HG03457 (cell line): Measurements from ENCODE around the gene RAD51B.

Source experiments
- ATAC-seq: cut with Tn5 transposase; IDR thresholded peaks from one replicate; pipeline ENCODE4 v1.9.1; 2021; ENCODE audit warnings: moderate number of reproducible peaks; ENCODE audit not compliant: unreplicated experiment

RAD51B gene

GRCh38 chr14:68312300-68312699, 492.7 kb downstream of the RAD51B start:
- ATAC-seq = no peak

- peak; percentile 85 for ATAC-seq
These were observed 493.5 kb downstream of the RAD51B start for GRCh38 chr14:68312884-68313610.

- no peak for ATAC-seq
These were observed 495.1 kb downstream of the RAD51B start for GRCh38 chr14:68314642-68315041.

GRCh38 chr14:68315081-68315480, 495.5 kb downstream of the RAD51B start:
- no peak for ATAC-seq

GRCh38 chr14:68316078-68316868, 496.7 kb downstream of the RAD51B start:
- no peak for ATAC-seq

- ATAC-seq = no peak
These were observed 497.7 kb downstream of the RAD51B start for GRCh38 chr14:68317239-68317638.

GRCh38 chr14:68318828-68319227, 499.2 kb downstream of the RAD51B start:
- no peak for ATAC-seq

GRCh38 chr14:68320495-68320894, 500.9 kb downstream of the RAD51B start:
- ATAC-seq = no peak

- ATAC-seq = no peak
These were observed 503.5 kb downstream of the RAD51B start for GRCh38 chr14:68322940-68323620.

GRCh38 chr14:68325267-68325807, 505.8 kb downstream of the RAD51B start:
- no peak for ATAC-seq

- ATAC-seq = no peak
These were observed 507.7 kb downstream of the RAD51B start for GRCh38 chr14:68327231-68327630.

GRCh38 chr14:68328509-68328908, 508.9 kb downstream of the RAD51B start:
- ATAC-seq = no peak

GRCh38 chr14:68331426-68331825, 511.8 kb downstream of the RAD51B start:
- no peak for ATAC-seq

GRCh38 chr14:68331991-68332390, 512.4 kb downstream of the RAD51B start:
- no peak for ATAC-seq

- no peak for ATAC-seq
These were observed 513.7 kb downstream of the RAD51B start for GRCh38 chr14:68333262-68333661.

GRCh38 chr14:68335312-68335711, 515.7 kb downstream of the RAD51B start:
- ATAC-seq = no peak

- ATAC-seq = no peak
These were observed 516.6 kb downstream of the RAD51B start for GRCh38 chr14:68336165-68336564.

- no peak for ATAC-seq
These were observed 517.7 kb downstream of the RAD51B start for GRCh38 chr14:68337279-68337678.

GRCh38 chr14:68340262-68340661, 520.7 kb downstream of the RAD51B start:
- no peak for ATAC-seq

GRCh38 chr14:68341411-68342212, 522.0 kb downstream of the RAD51B start:
- ATAC-seq = no peak
